Gastrocnemius medialis (tissue), 4 donors: ENCODE data around the gene FLT3. TPM values are rescaled to one million over a fixed set of nuclear protein-coding genes. Genes with fewer than 3 reads are reported as not detected.

ENCODE experiments used
- ATAC-seq, 2 donors: fragments of 150-250 bp; one replicate each; pipeline ENCODE4 v1.9.1; 2016
- DNase-seq, 2 donors: peaks; one replicate each; pipeline ENCODE4 v3.0.0-alpha.2; 2019
- H3K27ac ChIP-seq, 4 donors: fragments of 200-600 bp; sonication (generic); 1 replicate in 1 of 4; 2 replicates in 3 of 4; pipeline ENCODE4 v1.5.1; 2016 to 2018; ENCODE audit warnings: mild to moderate bottlenecking in 2 of 4, moderate library complexity in 1 of 4
- H3K27me3 ChIP-seq, 3 donors: fragments of 200-600 bp; sonication (generic) in 2 of 3; 1 replicate in 1 of 3; 2 replicates in 2 of 3; pipeline versions ENCODE4 v1.5.1 to v1.6.0; 2016 to 2019; ENCODE audit warnings: mild to moderate bottlenecking in 1 of 3, moderate library complexity in 1 of 3
- H3K36me3 ChIP-seq, 2 donors: fragments of 200-600 bp; sonication (generic) in 1 of 2; one replicate each; pipeline ENCODE4 v1.5.1; 2017 to 2018
- H3K4me1 ChIP-seq, 2 donors: fragments of 200-600 bp; sonication (generic) in 1 of 2; one replicate each; pipeline ENCODE4 v1.5.1; 2016 to 2017; ENCODE audit warnings: mild to moderate bottlenecking in 2 of 2
- H3K4me3 ChIP-seq, 4 donors: fragments of 200-600 bp; sonication (generic) in 3 of 4; 1 replicate in 1 of 4; 2 replicates in 3 of 4; pipeline ENCODE4 v1.5.1; 2016 to 2019; ENCODE audit warnings: mild to moderate bottlenecking in 2 of 4
- H3K9me3 ChIP-seq, 3 donors: fragments of 200-600 bp; sonication (generic) in 2 of 3; 1 replicate in 1 of 3; 2 replicates in 2 of 3; pipeline ENCODE4 v1.5.1; 2016 to 2019
- CTCF ChIP-seq, 5 experiments: fragments of 450-650 bp in 3 of 5; fragments of 200-600 bp in 2 of 5; sonication (generic) in 2 of 5; IDR thresholded peaks in 4 of 5; conservative IDR thresholded peaks in 1 of 5; 1 replicate in 4 of 5; 2 replicates in 1 of 5; pipeline ENCODE4 v1.5.1; 2016 to 2019; ENCODE audit warnings: antibody characterized with exemption in 5 of 5, mild to moderate bottlenecking in 3 of 5, moderate library complexity in 3 of 5
- POLR2A ChIP-seq, 2 donors: fragments of 450-650 bp; IDR thresholded peaks; one replicate each; pipeline ENCODE4 v1.6.1; 2017; ENCODE audit warnings: antibody characterized with exemption in 2 of 2, mild to moderate bottlenecking in 2 of 2, moderate library complexity in 2 of 2
- in situ Hi-C, 4 donors: fragments of 200-750 bp; cut with MboI; loops; one replicate each; pipeline versions ENCODE4 v1.15.0 to v1.8.0; 2017; ENCODE audit warnings: low sequenced_read_pairs in 4 of 4
- intact Hi-C: fragments of 100-400 bp; cut with DNase I; formaldehyde crosslinking; loops from one replicate; pipeline ENCODE4 v1.15.1; 2023; ENCODE audit warnings: low total_unique reads
- total RNA-seq, 4 donors: library from RNA; depleted of rRNA; stranded (reverse); fragments of >200 nt; gene quantifications; one replicate each; pipeline versions ENCODE4 v1.1.0 to v1.2.3, GENCODE V29; 2016

Gene FLT3
- total RNA-seq, 4 donors from 2014 or later: 0.22 to 0.92 (median 0.37) TPM

- intact Hi-C loops: loop anchor here (5.0 to 10.0 kb wide), 2 partner anchors 603 to 996 kb away; no protein-coding TSS in a partner anchor
- H3K4me3 ChIP-seq: peak overlapping the region in 1 of 4 donors; percentile 23
- no peaks in the 10 kb centered on the region for H3K9me3 ChIP-seq
- H3K36me3 ChIP-seq: no peaks in the 10 kb centered on the region
- H3K4me1 ChIP-seq: peaks cover 7 to 10% of the 10 kb centered on the region in 2 donors
- ATAC-seq (no peak), DNase-seq (no peak)
- in situ Hi-C loops: loop anchor here (5.0 to 25.0 kb wide), 9 partner anchors 143 to 996 kb away; no protein-coding TSS in a partner anchor
- TF ChIP-seq CTCF (IDR thresholded peaks at IDR 0.05 in 4 of 5, conservative IDR thresholded peaks at IDR 0.05 in 1 of 5): no peak
- no peak for TF ChIP-seq POLR2A (IDR thresholded peaks at IDR 0.05)
- no peak overlapping the region for H3K27ac ChIP-seq
- peaks cover 70 to 89% (median 82%) of the 10 kb centered on the region in 3 donors for H3K27me3 ChIP-seq
These were observed 119.9 kb downstream of the FLT3 start for GRCh38 chr13:27980280-27980998.

DNA sequence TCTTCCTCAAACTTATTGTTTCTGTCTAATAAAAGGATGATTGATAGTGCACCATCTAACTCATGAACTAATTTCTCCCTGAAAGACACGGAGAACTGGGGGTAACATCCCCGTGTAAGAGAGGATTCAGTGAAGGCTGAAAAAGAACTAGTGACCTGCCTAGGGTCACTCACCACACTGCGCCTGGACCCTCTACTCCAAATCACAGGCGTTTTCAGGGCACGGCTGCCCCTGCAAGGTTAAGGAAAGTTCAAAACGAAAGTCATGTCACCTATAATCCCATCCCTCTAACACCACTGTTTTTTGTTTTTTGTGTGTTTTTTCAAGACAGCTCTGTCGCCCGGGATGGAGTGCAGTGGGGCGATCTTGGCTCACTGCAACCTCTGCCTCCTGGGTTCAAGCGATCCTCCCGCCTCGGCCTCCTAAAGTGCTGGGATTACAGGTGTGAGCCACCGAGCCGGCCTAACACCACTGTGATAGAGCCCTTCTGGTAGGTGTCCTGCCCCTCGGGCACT, 120.6 kb downstream of the FLT3 start:
- in situ Hi-C loops: loop anchor here (5.0 to 25.0 kb wide), 9 partner anchors 143 to 995 kb away; no protein-coding TSS in a partner anchor
- peaks cover 7 to 10% of the 10 kb centered on the region in 2 donors for H3K4me1 ChIP-seq
- intact Hi-C loops: loop anchor here (5.0 to 10.0 kb wide), 2 partner anchors 603 to 995 kb away; no protein-coding TSS in a partner anchor
- TF ChIP-seq CTCF (IDR thresholded peaks at IDR 0.05 in 4 of 5, conservative IDR thresholded peaks at IDR 0.05 in 1 of 5): no peak
- TF ChIP-seq POLR2A (IDR thresholded peaks at IDR 0.05): no peak
- ATAC-seq: no peak
- H3K27me3 ChIP-seq: peaks cover 76 to 91% (median 88%) of the 10 kb centered on the region in 3 donors
- H3K36me3 ChIP-seq: no peaks in the 10 kb centered on the region
- H3K9me3 ChIP-seq: no peaks in the 10 kb centered on the region
- no peak overlapping the region for H3K27ac ChIP-seq
- no peak for DNase-seq
- peak overlapping the region in 1 of 4 donors; percentile 23 for H3K4me3 ChIP-seq

- Histone ChIP-seq H3K27me3 (peaks cover 83 to 96% (median 96%) of the 10 kb centered on the region in 3 donors), H3K36me3 (no peaks in the 10 kb centered on the region), H3K4me1 (peaks cover 7 to 10% of the 10 kb centered on the region in 2 donors), H3K27ac (no peak overlapping the region), H3K4me3 (peak overlapping the region in 1 of 4 donors; percentile 23), H3K9me3 (no peaks in the 10 kb centered on the region)
- in situ Hi-C loops: loop anchor here in 3 of 4 donors (25.0 kb wide), 4 partner anchors 142 to 992 kb away; no protein-coding TSS in a partner anchor
- no peak for DNase-seq
- ATAC-seq: no peak
- intact Hi-C loops: no loop called here
- no peak for TF ChIP-seq CTCF (IDR thresholded peaks at IDR 0.05 in 4 of 5, conservative IDR thresholded peaks at IDR 0.05 in 1 of 5)
- no peak for TF ChIP-seq POLR2A (IDR thresholded peaks at IDR 0.05)
These were observed 121.3 kb downstream of the FLT3 start for GRCh38 chr13:27979001-27979643.

GRCh38 chr13:27978301-27978968, 121.9 kb downstream of the FLT3 start:
- Histone ChIP-seq H3K27ac (no peak overlapping the region), H3K27me3 (peaks cover 86 to 95% (median 92%) of the 10 kb centered on the region in 3 donors), H3K4me1 (peaks cover 7 to 10% of the 10 kb centered on the region in 2 donors), H3K9me3 (no peaks in the 10 kb centered on the region), H3K4me3 (no peak overlapping the region), H3K36me3 (no peaks in the 10 kb centered on the region)
- intact Hi-C loops (no loop called here), in situ Hi-C loops (loop anchor here in 3 of 4 donors (25.0 kb wide), 4 partner anchors 141 to 991 kb away; no protein-coding TSS in a partner anchor)
- no peak for ATAC-seq
- DNase-seq: no peak
- no peak for TF ChIP-seq POLR2A (IDR thresholded peaks at IDR 0.05)
- TF ChIP-seq CTCF (IDR thresholded peaks at IDR 0.05 in 4 of 5, conservative IDR thresholded peaks at IDR 0.05 in 1 of 5): no peak
